ENCODE measurements around the gene CDKL2. TPM values are rescaled to one million over a fixed set of nuclear protein-coding genes. Genes with fewer than 3 reads are reported as not detected.

The CDKL2 gene
- total and polyA plus RNA-seq, 9 of the 15 experiments (the other 6 are each of a cell fraction or from before 2014, with no cell fraction given) = 0.01 to 0.16 TPM; not detected in 7

- Histone ChIP-seq H3K9me1 (ENCODE audit: control insufficient read depth, insufficient read depth, low read length) (no peaks in the 10 kb centered on the region), H2AFZ (ENCODE audit: low read depth, low read length) (no peak overlapping the region), H3K4me2 (ENCODE audit: insufficient read depth, low read length) (no peak overlapping the region), H3K36me3 (ENCODE audit: control insufficient read depth, insufficient read depth, low read length) (no peaks in the 10 kb centered on the region), H3K27ac (ENCODE audit: extremely low read depth, low read depth, low read length) (no peak overlapping the region), H4K20me1 (replicated peaks; ENCODE audit: control insufficient read depth, insufficient read depth, low read length) (no peaks in the 10 kb centered on the region), H3K9me3 (replicated peaks; ENCODE audit: control insufficient read depth, insufficient read depth, low read depth, low read length) (no peaks in the 10 kb centered on the region; the same call in 1 of the 2 replicates), H3K27me3 (ENCODE audit: control insufficient read depth in 2 of 2, insufficient read depth in 2 of 2, low read length in 2 of 2) (no peaks in the 10 kb centered on the region), H3K4me1 (replicated peaks in 1 of 2; ENCODE audit: control insufficient read depth in 2 of 2, insufficient read depth in 2 of 2, low read length in 2 of 2) (peaks cover 0 to 8% of the 10 kb centered on the region in 2 experiments; a peak in 2 of 5 replicates), H3K4me3 (no peak overlapping the region), H3K9ac (ENCODE audit: insufficient read depth in 1 of 2, low read depth in 2 of 2, low read length in 2 of 2) (no peak overlapping the region), H3K79me2 (ENCODE audit: control insufficient read depth, insufficient read depth, low read length) (no peaks in the 10 kb centered on the region)
- no peak for TF ChIP-seq ZNF511 (CRISPR knock-in tag; IDR thresholded peaks at IDR 0.05)
- TF ChIP-seq SMARCA5 (IDR thresholded peaks at IDR 0.05) = no peak
- no peak for TF ChIP-seq HES1 (IDR thresholded peaks at IDR 0.05; ENCODE audit: low read depth)
- TF ChIP-seq HOMEZ (CRISPR knock-in tag; IDR thresholded peaks at IDR 0.05) = no peak
- no peak for TF ChIP-seq STAT5B (CRISPR knock-in tag; IDR thresholded peaks at IDR 0.05)
- no peak for TF ChIP-seq ZNF134 (CRISPR knock-in tag; conservative IDR thresholded peaks at IDR 0.05)
- 27% methylated on average over 2 of the region's 2 CpGs for WGBS (ENCODE audit: insufficient coverage, low coverage, missing lambda C conversion rate)
- DNase-seq (ENCODE audit: extremely low read depth in 1 of 4, low spot score in 3 of 4) (no peak), ATAC-seq (no peak), FAIRE-seq (no peak)
- ChIA-PET POLR2A (no interaction called here), CTCF (ENCODE audit: low intra/inter-chr PET ratio) (no interaction called here)
- intact Hi-C loops (cut with micrococcal nuclease) (no loop called here), in situ Hi-C loops (cut with MboI) (no loop called here)
- BruUV-seq (replicated peaks) = no TSS peak
These were observed 1.1 kb downstream of the CDKL2 start for GRCh38 chr4:75629239-75629638.

All from K562 (cell line).